Kidney epithelial cell (primary cell): ENCODE measurements around the gene PID1. TPM values are rescaled to one million over a fixed set of nuclear protein-coding genes. Genes with fewer than 3 reads are reported as not detected.

ENCODE experiments used
- DNase-seq: peaks from one replicate; pipeline ENCODE4 v3.0.0-alpha.2; 2010; ENCODE audit warnings: low read depth
- H3K27me3 ChIP-seq: 2 replicates; pipeline ENCODE4 v1.6.0; 2011; ENCODE audit warnings: low read length; ENCODE audit not compliant: control insufficient read depth, insufficient read depth
- H3K36me3 ChIP-seq: 2 replicates; pipeline ENCODE4 v1.5.1; 2011; ENCODE audit warnings: low read length; ENCODE audit not compliant: control insufficient read depth, insufficient read depth
- H3K4me3 ChIP-seq: 2 replicates; pipeline ENCODE4 v1.5.1; 2011; ENCODE audit warnings: low read depth, mild to moderate bottlenecking, control low read depth, low read length
- CTCF ChIP-seq: IDR thresholded peaks from 2 replicates; pipeline ENCODE4 v1.5.1; 2011; ENCODE audit warnings: mild to moderate bottlenecking, moderate library complexity, low read length, control low read depth, inconsistent platforms; ENCODE audit not compliant: insufficient read depth, poor library complexity, severe bottlenecking
- total RNA-seq: library from RNA; depleted of rRNA; stranded (reverse); fragments of >200 nt; gene quantifications from 2 replicates; pipeline ENCODE4 v1.2.3, GENCODE V29; 2015

PID1 gene
- total RNA-seq, 1 donor from 2014 or later, result 0.21 TPM

DNA sequence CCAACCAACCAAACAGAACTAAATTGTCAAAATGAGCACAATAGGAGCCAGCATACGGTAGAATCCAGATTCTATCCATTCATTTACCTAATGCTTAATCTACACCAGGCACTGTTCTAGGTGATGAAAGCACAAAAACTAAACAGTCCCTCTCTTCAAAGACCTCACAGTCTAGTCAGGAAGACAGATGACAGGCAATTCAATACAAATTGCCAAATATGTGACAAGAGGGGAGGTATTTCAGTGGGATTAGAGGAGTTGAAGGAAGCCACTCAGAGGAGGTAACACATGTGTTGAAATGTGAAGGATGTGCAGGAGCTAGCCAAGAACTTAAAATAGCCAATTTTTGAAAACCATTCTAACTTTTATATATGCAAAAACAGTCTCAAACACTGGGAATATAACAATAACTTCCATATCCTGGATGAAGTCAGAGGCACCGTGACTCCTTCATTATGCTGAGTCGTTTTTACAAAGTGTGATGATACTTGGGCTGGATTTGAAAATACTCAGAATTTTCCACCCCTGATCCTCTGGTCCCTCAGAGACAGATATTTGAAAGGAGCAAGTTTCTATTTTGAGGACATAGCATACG lies 204.9 kb downstream of the PID1 start:
- Histone ChIP-seq H3K4me3 (no peak overlapping the region), H3K27me3 (no peaks in the 10 kb centered on the region), H3K36me3 (no peaks in the 10 kb centered on the region)
- no peak for TF ChIP-seq CTCF
- no peak for DNase-seq

- TF ChIP-seq CTCF, result no peak
- H3K36me3 ChIP-seq, result no peaks in the 10 kb centered on the region
- no peak for DNase-seq
- no peaks in the 10 kb centered on the region for H3K27me3 ChIP-seq
- no peak overlapping the region for H3K4me3 ChIP-seq
Measured at GRCh38 chr2:229064749-229065148, 206.3 kb downstream of the PID1 start.

- DNase-seq, result no peak
- Histone ChIP-seq H3K27me3 (no peaks in the 10 kb centered on the region), H3K4me3 (no peak overlapping the region), H3K36me3 (no peaks in the 10 kb centered on the region)
- TF ChIP-seq CTCF, result no peak
Measured at GRCh38 chr2:229060147-229060546, 210.9 kb downstream of the PID1 start.

- no peak for TF ChIP-seq CTCF
- DNase-seq, result no peak
- H3K36me3 ChIP-seq, result no peaks in the 10 kb centered on the region
Measured at GRCh38 chr2:229059331-229060033, 211.6 kb downstream of the PID1 start.

DNA sequence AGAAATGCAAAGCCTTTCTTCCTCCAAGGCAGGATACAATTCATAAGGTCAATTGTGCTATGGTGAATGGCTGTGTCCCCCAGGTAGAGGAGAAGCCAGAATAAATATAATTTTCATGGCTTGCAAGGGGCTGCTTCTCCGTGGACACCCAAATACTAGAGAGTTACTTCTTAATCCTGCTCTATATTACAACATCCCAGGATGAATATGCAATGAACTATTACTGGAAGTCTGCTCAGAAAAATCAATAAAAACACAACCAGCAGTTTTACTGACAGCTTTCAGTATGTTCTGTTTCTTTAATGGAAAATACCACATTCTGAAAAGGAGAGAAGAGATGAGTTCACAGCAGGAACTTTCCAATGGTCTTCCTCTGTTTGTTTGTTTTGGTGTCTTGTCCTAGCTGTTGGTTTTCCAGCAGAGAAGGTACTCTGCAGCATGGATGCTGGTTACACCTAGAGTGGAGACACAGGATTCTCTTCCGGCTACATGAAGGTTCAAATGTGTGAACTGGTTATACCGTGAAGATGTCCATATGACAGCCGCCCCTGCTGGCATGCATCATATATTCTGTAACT lies 213.0 kb downstream of the PID1 start:
- Histone ChIP-seq H3K36me3 (no peaks in the 10 kb centered on the region), H3K27me3 (no peaks in the 10 kb centered on the region), H3K4me3 (no peak overlapping the region)
- no peak for DNase-seq
- TF ChIP-seq CTCF, result no peak

More at GRCh38 chr2:229059331-229060033, 211.6 kb downstream of the PID1 start:
- H3K27me3 ChIP-seq, result no peaks in the 10 kb centered on the region
- H3K4me3 ChIP-seq, result no peak overlapping the region
